ENCODE data around the gene AJM1. TPM values are rescaled to one million over a fixed set of nuclear protein-coding genes. Genes with fewer than 3 reads are reported as not detected.

Gene AJM1
- total RNA-seq, 2 donors from 2014 or later, result 3.6 to 10.1 TPM

- TF ChIP-seq POLR2A (IDR thresholded peaks at IDR 0.05), result no peak
- H3K27ac ChIP-seq, result no peak overlapping the region
- 92% methylated on average over 13 of the region's 13 CpGs for WGBS
Measured at GRCh38 chr9:136814725-136815421, 27.4 kb upstream of the AJM1 start.

GRCh38 chr9:136815422-136815782 is 26.9 kb upstream of the AJM1 start:
- no peak for TF ChIP-seq POLR2AphosphoS5 (IDR thresholded peaks at IDR 0.05)
- no peak for TF ChIP-seq POLR2A (IDR thresholded peaks at IDR 0.05)
- no peak for TF ChIP-seq CTCF (IDR thresholded peaks at IDR 0.05)
- intact Hi-C loops (cut with DNase I), result no loop called here
- Histone ChIP-seq H3K4me1 (replicated peaks) (peaks cover 3% of the 10 kb centered on the region), H3K36me3 (no peaks in the 10 kb centered on the region), H3K9me3 (no peaks in the 10 kb centered on the region), H3K4me3 (no peak overlapping the region), H3K27me3 (replicated peaks; ENCODE audit: insufficient read depth) (no peaks in the 10 kb centered on the region), H3K27ac (no peak overlapping the region)
- WGBS, result 0% methylated on average over 1 of the region's 1 CpG
- no peak for DNase-seq (ENCODE audit: low spot score)

More at GRCh38 chr9:136814725-136815421, 27.4 kb upstream of the AJM1 start:
- no peak overlapping the region for H3K4me3 ChIP-seq
- H3K27me3 ChIP-seq (replicated peaks; ENCODE audit: insufficient read depth), result no peaks in the 10 kb centered on the region
- no peak for DNase-seq (ENCODE audit: low spot score)
- H3K4me1 ChIP-seq (replicated peaks), result peaks cover 5% of the 10 kb centered on the region
- intact Hi-C loops (cut with DNase I), result no loop called here
- no peaks in the 10 kb centered on the region for H3K9me3 ChIP-seq
- no peaks in the 10 kb centered on the region for H3K36me3 ChIP-seq

- Histone ChIP-seq H3K9me3 (no peaks in the 10 kb centered on the region), H3K36me3 (no peaks in the 10 kb centered on the region), H3K27me3 (replicated peaks; ENCODE audit: insufficient read depth) (no peaks in the 10 kb centered on the region), H3K4me3 (peak overlapping the region; percentile 10 to 17), H3K27ac (no peak overlapping the region), H3K4me1 (replicated peaks) (no peaks in the 10 kb centered on the region)
- no peak for TF ChIP-seq CTCF (IDR thresholded peaks at IDR 0.05)
- TF ChIP-seq POLR2A (IDR thresholded peaks at IDR 0.05), result no peak
- TF ChIP-seq POLR2AphosphoS5 (IDR thresholded peaks at IDR 0.05), result no peak
- intact Hi-C loops (cut with DNase I), result no loop called here
- no peak for DNase-seq (ENCODE audit: low spot score)
- WGBS, result 54% methylated on average over 58 of the region's 83 CpGs
Measured at GRCh38 chr9:136820971-136821825, 21.1 kb upstream of the AJM1 start.

DNA sequence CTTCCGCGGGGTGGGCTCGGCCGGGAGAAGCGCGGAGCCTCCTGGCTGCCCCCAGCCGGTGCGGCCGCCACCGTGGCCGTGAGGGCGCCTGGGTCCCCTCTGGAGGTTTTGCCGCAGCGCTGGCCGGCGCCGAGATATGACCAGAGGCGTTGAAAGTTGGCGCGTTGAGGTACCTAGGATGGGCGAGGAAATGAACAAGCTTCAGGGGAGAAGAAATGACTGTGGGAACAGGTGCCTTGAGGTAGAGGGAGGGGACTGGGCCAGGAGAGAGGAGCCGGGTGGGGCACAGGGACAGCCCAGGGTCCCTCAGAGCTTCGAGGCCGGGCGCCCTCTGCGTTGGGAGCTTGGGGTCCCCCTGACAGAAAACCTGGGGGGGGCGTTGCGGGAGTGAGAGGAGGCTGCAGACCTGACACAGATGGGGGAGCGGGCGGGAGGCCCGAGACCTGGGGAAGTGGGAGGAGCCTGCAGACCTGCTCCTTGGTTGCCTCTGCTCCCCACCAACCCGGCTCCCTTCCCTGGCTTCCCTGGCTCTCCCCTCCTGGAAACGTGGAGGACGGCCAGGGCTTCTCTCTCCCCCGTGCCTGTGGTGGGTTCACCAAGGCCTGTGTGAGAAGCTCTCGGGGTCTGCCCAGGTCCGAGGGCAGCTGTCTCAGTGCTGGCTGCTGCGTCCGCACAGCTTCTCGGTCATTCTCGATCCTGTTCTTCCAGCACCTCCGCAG is 20.3 kb upstream of the AJM1 start:
- 75% methylated on average over 41 of the region's 42 CpGs for WGBS
- Histone ChIP-seq H3K9me3 (no peaks in the 10 kb centered on the region), H3K4me3 (peak overlapping the region in 1 of 2 donors; percentile 10), H3K36me3 (no peaks in the 10 kb centered on the region), H3K27ac (no peak overlapping the region), H3K27me3 (replicated peaks; ENCODE audit: insufficient read depth) (no peaks in the 10 kb centered on the region), H3K4me1 (replicated peaks) (no peaks in the 10 kb centered on the region)
- TF ChIP-seq CTCF (IDR thresholded peaks at IDR 0.05), result no peak
- TF ChIP-seq POLR2A (IDR thresholded peaks at IDR 0.05), result no peak
- no peak for TF ChIP-seq POLR2AphosphoS5 (IDR thresholded peaks at IDR 0.05)
- DNase-seq (ENCODE audit: low spot score), result no peak
- intact Hi-C loops (cut with DNase I), result no loop called here

Measured in prostate gland (tissue), 2 donors.